NCI-H446 treated with DMSO at 0.1 percent for 48 hours (cell line): Measurements from ENCODE around the gene ZBTB5.
"Not testable (repeated sequence)": the region's sequence is repeated elsewhere in the genome, so short reads cannot be mapped to it uniquely, and the experiment has no call there.

Experiments used
- DNase-seq: peaks from one replicate; lab custom pipeline; 2025; lab: John Stamatoyannopoulos, UW

The ZBTB5 gene

GRCh38 chr9:37406603-37407401 lies 58.4 kb downstream of the ZBTB5 start:
- DNase-seq, result no peak

GRCh38 chr9:37405764-37406380 lies 59.4 kb downstream of the ZBTB5 start:
- DNase-seq, result no peak

DNA sequence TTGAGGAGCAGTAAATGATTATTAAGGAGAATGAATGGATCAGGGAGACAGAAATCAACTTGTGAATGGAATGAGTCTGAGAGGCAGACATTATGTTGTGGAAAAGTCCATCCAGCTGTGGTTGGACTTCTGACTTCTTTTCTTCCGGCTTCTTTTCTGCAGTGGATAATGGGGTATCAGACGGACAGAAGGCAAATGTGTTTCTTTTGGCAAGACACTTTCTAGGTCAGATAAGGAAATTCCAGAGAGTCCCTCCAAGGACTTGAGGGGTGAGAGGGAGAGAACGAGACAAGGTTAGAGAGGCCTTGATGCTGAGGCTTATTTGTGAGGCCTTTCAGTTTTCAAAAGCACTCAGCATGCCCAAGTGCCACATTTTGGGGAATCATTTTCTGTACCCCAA lies 59.9 kb downstream of the ZBTB5 start:
- DNase-seq, result no peak

DNA sequence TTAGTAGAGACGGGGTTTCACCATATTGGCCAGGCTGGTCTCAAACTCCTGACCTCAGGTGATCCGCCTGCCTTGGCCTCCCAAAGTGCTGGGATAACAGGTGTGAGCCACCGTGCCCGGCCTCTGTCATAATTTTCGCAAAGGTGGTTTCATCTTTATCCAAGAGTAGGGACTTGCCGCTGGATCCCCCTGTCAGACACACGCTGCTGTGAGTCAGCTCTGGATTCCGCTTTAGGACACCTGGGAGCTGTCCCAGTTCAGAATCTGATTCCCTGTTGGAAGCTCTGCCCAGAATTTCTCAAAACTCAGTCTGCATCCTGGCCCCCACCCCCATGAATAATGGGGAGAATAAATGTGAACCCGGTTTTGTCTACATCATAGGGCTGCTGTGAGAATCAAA lies 60.7 kb downstream of the ZBTB5 start:
- DNase-seq, result no peak

GRCh38 chr9:37399336-37399735 lies 65.9 kb downstream of the ZBTB5 start:
- DNase-seq, result no peak

DNA sequence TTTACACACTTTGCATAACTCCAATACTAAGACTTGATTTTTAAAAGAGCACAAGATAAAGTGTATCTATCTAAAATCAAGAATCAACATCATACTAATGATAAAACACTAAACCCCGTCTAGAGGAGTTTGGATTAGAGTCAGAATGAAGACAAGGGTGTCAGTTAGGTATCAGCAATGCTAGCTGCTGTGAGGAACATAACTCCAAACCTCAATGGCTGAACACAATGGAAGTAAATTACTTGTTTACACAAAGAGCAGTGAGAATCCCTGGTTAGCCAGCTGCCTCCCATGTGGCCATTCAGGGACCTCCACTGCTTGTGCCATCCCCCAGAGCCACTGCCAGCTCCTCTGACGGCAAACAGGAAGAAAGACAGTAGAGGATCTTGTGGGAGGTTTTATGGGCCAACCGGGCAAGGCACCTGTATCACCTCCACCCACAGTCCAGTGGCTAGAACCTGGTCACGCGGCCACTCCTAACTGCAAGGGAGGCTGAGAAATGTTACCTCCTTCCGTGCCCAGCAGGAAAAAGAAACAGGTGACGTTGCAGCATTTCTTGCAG lies 66.7 kb downstream of the ZBTB5 start:
- DNase-seq, result no peak

- DNase-seq, result not testable (repeated sequence)
Observed at GRCh38 chr9:37397948-37398347, 67.3 kb downstream of the ZBTB5 start.

DNA sequence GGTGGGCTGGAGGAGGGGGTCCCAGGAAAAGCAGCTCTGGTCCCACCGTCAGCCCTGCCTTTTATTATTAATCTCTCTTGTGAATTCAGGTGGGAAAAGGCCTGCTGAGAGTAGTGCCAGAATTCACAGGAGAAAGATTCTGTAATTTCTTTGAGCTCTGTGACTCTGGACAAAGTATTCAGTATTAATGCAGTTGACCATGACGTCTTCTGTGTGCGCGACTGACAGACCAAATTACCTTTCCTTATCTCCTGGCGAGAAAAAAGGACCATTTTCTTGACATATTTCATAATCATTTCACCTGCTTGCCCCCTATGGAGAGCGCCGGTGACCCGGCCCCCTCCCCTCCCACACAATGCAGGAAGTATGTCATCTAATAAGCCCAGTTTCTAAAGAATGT lies 69.6 kb downstream of the ZBTB5 start:
- no peak for DNase-seq

DNA sequence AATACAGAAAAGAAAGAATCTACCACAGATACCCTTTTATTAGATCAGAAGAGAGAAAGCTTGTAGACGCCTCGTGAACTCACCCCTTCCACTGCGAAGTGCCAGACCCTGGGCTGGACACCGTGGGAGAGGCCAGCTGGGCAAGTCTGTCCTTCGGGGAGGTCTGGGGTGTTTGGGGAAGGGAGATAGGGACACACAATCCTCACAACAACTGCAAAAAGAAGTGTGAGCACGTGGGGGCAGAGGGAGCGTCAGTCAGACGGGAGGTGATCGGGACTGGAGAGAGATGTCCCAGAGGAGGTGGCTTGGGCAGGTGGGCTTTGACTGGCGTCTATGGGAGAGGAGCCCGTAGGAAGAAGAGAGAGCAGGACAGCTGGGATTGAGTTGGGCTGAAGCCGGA lies 70.0 kb downstream of the ZBTB5 start:
- DNase-seq, result no peak

- no peak for DNase-seq
Observed at GRCh38 chr9:37392272-37392671, 73.0 kb downstream of the ZBTB5 start.

DNA sequence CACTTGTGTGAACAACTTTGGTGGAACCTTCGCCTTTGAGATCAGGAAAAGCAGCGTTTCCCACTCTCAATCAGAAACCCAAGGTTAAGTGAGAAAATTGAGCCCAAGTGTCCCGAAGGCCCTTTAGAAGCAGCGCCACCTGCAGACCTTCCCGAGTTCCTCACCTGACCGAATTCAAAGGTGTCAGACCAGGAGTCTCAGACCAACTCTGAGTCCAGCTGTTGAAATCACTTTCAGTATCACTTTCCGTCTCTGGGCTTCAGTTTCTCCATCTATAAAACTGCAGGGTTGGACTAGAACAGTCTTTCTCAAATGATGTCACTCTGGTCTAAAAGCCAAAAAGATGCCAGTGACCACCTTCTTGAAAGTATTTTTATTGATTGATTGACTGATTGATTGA lies 74.5 kb downstream of the ZBTB5 start:
- no peak for DNase-seq
